HEK293T (cell line): ENCODE results near the gene P2RX7.

ENCODE experiments used
- ARNT ChIP-seq: fragments of 450-650 bp; IDR thresholded peaks from 2 replicates; pipeline ENCODE4 v1.6.1; 2017; ENCODE audit warnings: mild to moderate bottlenecking
- BHLHE40 ChIP-seq: fragments of 450-650 bp; IDR thresholded peaks from 2 replicates; pipeline ENCODE4 v1.6.1; 2016; ENCODE audit warnings: mild to moderate bottlenecking, moderate library complexity, borderline replicate concordance
- FOXA1 ChIP-seq: fragments of 450-650 bp; IDR thresholded peaks from 2 replicates; pipeline ENCODE4 v1.6.1; 2016; ENCODE audit warnings: mild to moderate bottlenecking
- FOXK2 ChIP-seq: fragments of 450-650 bp; IDR thresholded peaks from 2 replicates; pipeline ENCODE4 v1.6.1; 2016; ENCODE audit warnings: mild to moderate bottlenecking
- FOXM1 ChIP-seq: fragments of 450-650 bp; IDR thresholded peaks from 2 replicates; pipeline ENCODE4 v1.6.1; 2017; ENCODE audit warnings: mild to moderate bottlenecking, borderline replicate concordance
- HDGF ChIP-seq: fragments of 450-650 bp; IDR thresholded peaks from 2 replicates; pipeline ENCODE4 v1.6.1; 2017; ENCODE audit warnings: antibody characterized with exemption, borderline replicate concordance
- L3MBTL2 ChIP-seq: fragments of 450-650 bp; conservative IDR thresholded peaks from 2 replicates; pipeline ENCODE4 v1.6.1; 2016; ENCODE audit warnings: mild to moderate bottlenecking
- LEF1 ChIP-seq: fragments of 450-650 bp; IDR thresholded peaks from 2 replicates; pipeline ENCODE4 v1.6.1; 2017; ENCODE audit warnings: mild to moderate bottlenecking, borderline replicate concordance
- PKNOX1 ChIP-seq: fragments of 450-650 bp; IDR thresholded peaks from 2 replicates; pipeline ENCODE4 v1.6.1; 2016
- SP1 ChIP-seq: fragments of 450-650 bp; IDR thresholded peaks from 2 replicates; pipeline ENCODE4 v1.6.1; 2017
- SUZ12 ChIP-seq: fragments of 450-650 bp; IDR thresholded peaks from 2 replicates; pipeline ENCODE4 v1.6.1; 2016; ENCODE audit warnings: mild to moderate bottlenecking
- TARDBP ChIP-seq: fragments of 450-650 bp; IDR thresholded peaks from 2 replicates; pipeline ENCODE4 v1.6.1; 2016

DNA sequence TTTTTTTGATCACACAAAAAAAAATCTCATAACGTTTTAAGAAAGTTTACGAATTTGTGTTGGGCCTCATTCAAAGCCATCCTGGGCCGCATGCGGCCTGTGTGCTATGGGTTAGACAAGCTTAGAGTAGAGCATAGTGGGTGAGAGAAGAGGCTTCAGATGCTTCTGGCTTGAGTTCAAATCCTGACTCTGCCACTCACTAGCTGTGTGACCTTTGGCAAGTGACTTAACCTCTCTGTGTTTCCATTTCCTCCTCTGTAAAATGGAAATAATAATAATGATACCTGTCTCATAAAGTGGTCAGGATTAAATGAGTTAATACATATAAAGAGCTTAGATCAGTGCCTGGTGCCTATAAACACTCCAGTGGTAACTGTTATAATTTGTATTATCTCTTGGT is 83.4 kb downstream of the P2RX7 start:
- TF ChIP-seq SP1 (no peak), FOXK2 (no peak), FOXA1 (no peak), LEF1 (no peak), FOXM1 (no peak), SUZ12 (no peak), L3MBTL2 (no peak), BHLHE40 (no peak), HDGF (no peak), ARNT (no peak), TARDBP (no peak), PKNOX1 (no peak)
